Activated T-helper 9 cell treated with anti-CD3 and anti-CD28 coated beads, Interleukin-2, amount 50 U/mL, for 16 hours (primary cell): Measurements from ENCODE around the gene HECTD1.
"Not testable (repeated sequence)": the region's sequence is repeated elsewhere in the genome, so short reads cannot be mapped to it uniquely, and the experiment has no call there.

Experiments
- DNase-seq: peaks from one replicate; pipeline ENCODE4 v3.0.0-alpha.2; 2020; ENCODE audit warnings: low read depth

The HECTD1 gene

GRCh38 chr14:31142455-31143087, 65.0 kb downstream of the HECTD1 start:
- DNase-seq, result no peak

- no peak for DNase-seq
Observed at GRCh38 chr14:31139301-31139847, 68.2 kb downstream of the HECTD1 start.

- no peak for DNase-seq
Observed at GRCh38 chr14:31138301-31138700, 69.3 kb downstream of the HECTD1 start.

- DNase-seq, result no peak
Observed at GRCh38 chr14:31137214-31137889, 70.2 kb downstream of the HECTD1 start.

- no peak for DNase-seq
Observed at GRCh38 chr14:31133133-31133532, 74.5 kb downstream of the HECTD1 start.

- no peak for DNase-seq
Observed at GRCh38 chr14:31128601-31129526, 78.7 kb downstream of the HECTD1 start.

- DNase-seq, result no peak
Observed at GRCh38 chr14:31127690-31128089, 79.9 kb downstream of the HECTD1 start.

GRCh38 chr14:31126680-31127079, 80.9 kb downstream of the HECTD1 start:
- no peak for DNase-seq

GRCh38 chr14:31125231-31125630, 82.4 kb downstream of the HECTD1 start:
- DNase-seq, result no peak

- DNase-seq, result no peak
Observed at GRCh38 chr14:31124197-31124596, 83.4 kb downstream of the HECTD1 start.

GRCh38 chr14:31122921-31123320, 84.7 kb downstream of the HECTD1 start:
- no peak for DNase-seq

GRCh38 chr14:31122098-31122611, 85.4 kb downstream of the HECTD1 start:
- no peak for DNase-seq

- DNase-seq, result no peak
Observed at GRCh38 chr14:31118892-31119291, 88.7 kb downstream of the HECTD1 start.

- no peak for DNase-seq
Observed at GRCh38 chr14:31113794-31114193, 93.8 kb downstream of the HECTD1 start.

GRCh38 chr14:31110872-31111271, 96.7 kb downstream of the HECTD1 start:
- DNase-seq, result no peak

GRCh38 chr14:31109257-31109656, 98.3 kb downstream of the HECTD1 start:
- DNase-seq, result no peak

GRCh38 chr14:31106768-31107167, 100.8 kb downstream of the HECTD1 start:
- DNase-seq, result no peak

- DNase-seq, result no peak
Observed at GRCh38 chr14:31097081-31097480, 110.5 kb downstream of the HECTD1 start.

GRCh38 chr14:31096255-31096654, 111.3 kb downstream of the HECTD1 start:
- DNase-seq, result no peak

GRCh38 chr14:31095817-31096216, 111.8 kb downstream of the HECTD1 start:
- not testable (repeated sequence) for DNase-seq

GRCh38 chr14:31093884-31094839, 113.4 kb downstream of the HECTD1 start:
- not testable (repeated sequence) for DNase-seq
